Kidney tubule cell (primary cell): ENCODE results near the gene EIF3L.

Experiments
- DNase-seq: peaks from one replicate; pipeline ENCODE4 v3.0.0-alpha.2; 2018; ENCODE audit warnings: low spot score

Gene EIF3L

GRCh38 chr22:37854946-37855345, 5.7 kb downstream of the EIF3L start:
- no peak for DNase-seq

GRCh38 chr22:37855462-37855861, 6.2 kb downstream of the EIF3L start:
- DNase-seq, result peak; percentile 50

- no peak for DNase-seq
Measured at GRCh38 chr22:37860796-37861421, 11.7 kb downstream of the EIF3L start.

GRCh38 chr22:37862570-37863325, 13.5 kb downstream of the EIF3L start:
- DNase-seq, result no peak

- DNase-seq, result no peak
Measured at GRCh38 chr22:37865510-37865909, 16.3 kb downstream of the EIF3L start.

GRCh38 chr22:37870273-37870672, 21.1 kb downstream of the EIF3L start:
- DNase-seq, result no peak

- DNase-seq, result no peak
Measured at GRCh38 chr22:37880668-37881440, 31.6 kb downstream of the EIF3L start.

- no peak for DNase-seq
Measured at GRCh38 chr22:37884420-37884819, 35.2 kb downstream of the EIF3L start.

- DNase-seq, result no peak
Measured at GRCh38 chr22:37887584-37888378, 38.6 kb downstream of the EIF3L start.

- no peak for DNase-seq
Measured at GRCh38 chr22:37891926-37892325, 42.7 kb downstream of the EIF3L start.

- DNase-seq, result no peak
Measured at GRCh38 chr22:37892566-37893335, 43.5 kb downstream of the EIF3L start.

GRCh38 chr22:37893583-37893983, 44.4 kb downstream of the EIF3L start:
- DNase-seq, result no peak

GRCh38 chr22:37894939-37895670, 45.9 kb downstream of the EIF3L start:
- DNase-seq, result no peak

GRCh38 chr22:37896181-37896592, 47.0 kb downstream of the EIF3L start:
- DNase-seq, result peak; percentile 57

- DNase-seq, result no peak
Measured at GRCh38 chr22:37896939-37897338, 47.7 kb downstream of the EIF3L start.

- no peak for DNase-seq
Measured at GRCh38 chr22:37897807-37898206, 48.6 kb downstream of the EIF3L start.

- peak; percentile 64 for DNase-seq
Measured at GRCh38 chr22:37898441-37899181, 49.4 kb downstream of the EIF3L start.

- peak; percentile 97 for DNase-seq
Measured at GRCh38 chr22:37904572-37905533, 55.6 kb downstream of the EIF3L start.
